NCI-H2171 treated with DMSO at 0.1 percent for 48 hours (cell line): ENCODE measurements around the gene PDGFD.

Experiments used
- DNase-seq: peaks from one replicate; lab custom pipeline; 2025; lab: John Stamatoyannopoulos, UW

PDGFD gene

GRCh38 chr11:104000798-104001197, 163.1 kb downstream of the PDGFD start:
- DNase-seq = no peak

- no peak for DNase-seq
Measured at GRCh38 chr11:103998826-103999508, 165.0 kb downstream of the PDGFD start.

- no peak for DNase-seq
Measured at GRCh38 chr11:103997082-103997481, 166.9 kb downstream of the PDGFD start.

GRCh38 chr11:103995896-103996295, 168.1 kb downstream of the PDGFD start:
- no peak for DNase-seq

GRCh38 chr11:103994518-103994917, 169.4 kb downstream of the PDGFD start:
- DNase-seq = no peak

GRCh38 chr11:103994094-103994493, 169.9 kb downstream of the PDGFD start:
- no peak for DNase-seq

- no peak for DNase-seq
Measured at GRCh38 chr11:103993507-103993906, 170.4 kb downstream of the PDGFD start.

- no peak for DNase-seq
Measured at GRCh38 chr11:103988595-103988969, 175.4 kb downstream of the PDGFD start.

- no peak for DNase-seq
Measured at GRCh38 chr11:103987629-103988594, 176.0 kb downstream of the PDGFD start.

GRCh38 chr11:103985041-103985440, 178.9 kb downstream of the PDGFD start:
- DNase-seq = no peak

GRCh38 chr11:103980108-103980507, 183.8 kb downstream of the PDGFD start:
- DNase-seq = no peak

- no peak for DNase-seq
Measured at GRCh38 chr11:103978616-103979595, 185.0 kb downstream of the PDGFD start.

- DNase-seq = no peak
Measured at GRCh38 chr11:103972013-103972412, 191.9 kb downstream of the PDGFD start.

GRCh38 chr11:103970701-103971249, 193.2 kb downstream of the PDGFD start:
- no peak for DNase-seq

GRCh38 chr11:103968685-103969084, 195.3 kb downstream of the PDGFD start:
- DNase-seq = no peak

- DNase-seq = no peak
Measured at GRCh38 chr11:103967985-103968384, 196.0 kb downstream of the PDGFD start.

- no peak for DNase-seq
Measured at GRCh38 chr11:103964390-103964789, 199.6 kb downstream of the PDGFD start.

- no peak for DNase-seq
Measured at GRCh38 chr11:103963648-103964047, 200.3 kb downstream of the PDGFD start.

GRCh38 chr11:103961010-103961409, 202.9 kb downstream of the PDGFD start:
- no peak for DNase-seq

GRCh38 chr11:103960108-103960507, 203.8 kb downstream of the PDGFD start:
- DNase-seq = no peak

- no peak for DNase-seq
Measured at GRCh38 chr11:103959279-103959942, 204.5 kb downstream of the PDGFD start.
